GM23338 (cell line): ENCODE measurements around the gene PDE3A. TPM values are rescaled to one million over a fixed set of nuclear protein-coding genes. Genes with fewer than 3 reads are reported as not detected.

ENCODE experiments used
- ATAC-seq: fragments of 200-7000 bp; cut with Tn5 transposase; 3 replicates; pipeline ENCODE4 v1.9.1; 2020
- DNase-seq: peaks from one replicate; pipeline ENCODE4 v3.0.0-alpha.2; 2015; ENCODE audit warnings: low spot score
- H2AFZ ChIP-seq: fragments of 200-600 bp; sonication (generic); 2 replicates; pipeline ENCODE4 v1.8.0; 2016; ENCODE audit warnings: antibody characterized with exemption, mild to moderate bottlenecking, moderate library complexity
- H3F3A ChIP-seq: fragments of 200-600 bp; sonication (generic); replicated peaks from 2 replicates; pipeline ENCODE4 v1.8.0; 2017; ENCODE audit warnings: antibody characterized with exemption, mixed run types, low read depth
- H3K27ac ChIP-seq: fragments of 200-600 bp; sonication (generic); 2 replicates; pipeline ENCODE4 v1.6.1; 2016; ENCODE audit warnings: low read depth
- H3K27me3 ChIP-seq: fragments of 200-600 bp; sonication (generic); 2 replicates; pipeline ENCODE4 v1.8.0; 2016; ENCODE audit warnings: mild to moderate bottlenecking, mixed run types, moderate library complexity; ENCODE audit not compliant: insufficient read depth
- H3K36me3 ChIP-seq: fragments of 200-600 bp; sonication (generic); 2 replicates; pipeline ENCODE4 v1.8.0; 2016; ENCODE audit warnings: mild to moderate bottlenecking; ENCODE audit not compliant: insufficient read depth
- H3K4me1 ChIP-seq: fragments of 200-600 bp; sonication (generic); 2 replicates; pipeline ENCODE4 v1.8.0; 2016; ENCODE audit warnings: mild to moderate bottlenecking, moderate library complexity; ENCODE audit not compliant: insufficient read depth
- H3K4me2 ChIP-seq: fragments of 200-600 bp; sonication (generic); 2 replicates; pipeline ENCODE4 v1.7.1; 2017; ENCODE audit warnings: mixed run types
- H3K4me3 ChIP-seq: fragments of 200-600 bp; sonication (generic); 2 replicates; pipeline ENCODE4 v1.6.1; 2016; ENCODE audit warnings: mixed run types
- H3K79me2 ChIP-seq: fragments of 200-600 bp; sonication (generic); replicated peaks from 2 replicates; pipeline ENCODE4 v1.8.0; 2017; ENCODE audit warnings: mild to moderate bottlenecking; ENCODE audit not compliant: insufficient read depth
- H3K9me2 ChIP-seq: fragments of 200-600 bp; sonication (generic); 2 replicates; pipeline ENCODE4 v1.8.0; 2017; ENCODE audit not compliant: insufficient read depth
- H4K20me1 ChIP-seq: fragments of 200-600 bp; sonication (generic); replicated peaks from 2 replicates; pipeline ENCODE4 v1.8.0; 2017; ENCODE audit warnings: mild to moderate bottlenecking; ENCODE audit not compliant: insufficient read depth
- H3K27ac Mint-ChIP-seq: 2 replicates; pipeline ENCODE4 v1.8.0; 2020; ENCODE audit warnings: inconsistent platforms, mild to moderate bottlenecking, moderate library complexity, mixed read lengths
- H3K27me3 Mint-ChIP-seq: 3 replicates; pipeline ENCODE4 v1.8.0; 2022; ENCODE audit warnings: low read depth, mild to moderate bottlenecking, moderate library complexity, mixed read lengths, inconsistent platforms; ENCODE audit not compliant: insufficient read depth, poor library complexity
- H3K36me3 Mint-ChIP-seq: 3 replicates; pipeline ENCODE4 v1.8.0; 2021; ENCODE audit warnings: low read depth, mild to moderate bottlenecking, inconsistent platforms, moderate library complexity, mixed read lengths
- H3K4me1 Mint-ChIP-seq: 3 replicates; pipeline ENCODE4 v1.8.0; 2020; ENCODE audit warnings: mild to moderate bottlenecking, inconsistent platforms, mixed read lengths
- H3K4me3 Mint-ChIP-seq: 3 replicates; pipeline ENCODE4 v1.8.0; 2021; ENCODE audit warnings: moderate library complexity, mild to moderate bottlenecking, inconsistent platforms, mixed read lengths
- H3K9me3 Mint-ChIP-seq: 3 replicates; pipeline ENCODE4 v1.8.0; 2020; ENCODE audit warnings: moderate library complexity, mild to moderate bottlenecking, inconsistent platforms, mixed read lengths
- CREB1 ChIP-seq: fragments of 250-450 bp; sonication (Bioruptor Pico); IDR thresholded peaks from 2 replicates; pipeline ENCODE4 v1.5.0; 2020; ENCODE audit warnings: low read depth, mild to moderate bottlenecking, moderate library complexity
- ETS1 ChIP-seq: IDR thresholded peaks from 2 replicates; pipeline ENCODE4 v1.6.1; 2016; ENCODE audit warnings: antibody characterized with exemption
- EZH2 ChIP-seq: fragments of 200-600 bp; sonication (generic); IDR thresholded peaks from one replicate; pipeline ENCODE4 v1.8.0; 2017; ENCODE audit warnings: antibody characterized with exemption, mild to moderate bottlenecking, low read depth; ENCODE audit not compliant: unreplicated experiment
- EZH2phosphoT487 ChIP-seq: fragments of 200-600 bp; sonication (generic); IDR thresholded peaks from one replicate; pipeline ENCODE4 v1.8.1; 2018; ENCODE audit warnings: antibody characterized with exemption; ENCODE audit not compliant: unreplicated experiment
- NANOG ChIP-seq: IDR thresholded peaks from 2 replicates; pipeline ENCODE4 v1.6.1; 2016; ENCODE audit warnings: antibody characterized with exemption, borderline replicate concordance
- POLR2AphosphoS5 ChIP-seq: IDR thresholded peaks from 2 replicates; pipeline ENCODE4 v1.6.1; 2016; ENCODE audit warnings: antibody characterized with exemption, low read depth
- REST ChIP-seq: IDR thresholded peaks from one replicate; pipeline ENCODE4 v1.6.1; 2018; ENCODE audit warnings: antibody characterized with exemption; ENCODE audit not compliant: unreplicated experiment
- ZNF114 ChIP-seq: fragments of 250-450 bp; sonication (Bioruptor Pico); IDR thresholded peaks from 2 replicates; pipeline ENCODE4 v1.5.0; 2020; ENCODE audit warnings: mild to moderate bottlenecking, moderate library complexity
- ZNF331 ChIP-seq: fragments of 250-450 bp; sonication (Bioruptor Pico); IDR thresholded peaks from 2 replicates; pipeline ENCODE4 v1.5.0; 2020; ENCODE audit warnings: low read depth, mild to moderate bottlenecking, moderate library complexity
- ZNF462 ChIP-seq: fragments of 250-450 bp; sonication (Bioruptor Pico); IDR thresholded peaks from 2 replicates; pipeline ENCODE4 v1.5.0; 2020; ENCODE audit warnings: mild to moderate bottlenecking, moderate library complexity
- polyA plus RNA-seq: library from polyadenylated mRNA; unstranded; fragments of >200 nt; fragmentation: Nextera tagmentation; extraction: Ambion mirVana; gene quantifications from 2 replicates; pipeline ENCODE4 v1.2.1, GENCODE V29; 2016
- total RNA-seq: library from RNA; depleted of rRNA; stranded (reverse); fragments of >200 nt; shearing (Covaris generic); gene quantifications from 2 replicates; pipeline ENCODE4 v1.2.3, GENCODE V29; 2014

PDE3A gene
- total and polyA plus RNA-seq, 2 experiments from 2014 or later = 2.7 to 9.2 TPM

GRCh38 chr12:20513189-20513588 is 144.9 kb downstream of the PDE3A start (continued):
- TF ChIP-seq ETS1 = no peak

DNA sequence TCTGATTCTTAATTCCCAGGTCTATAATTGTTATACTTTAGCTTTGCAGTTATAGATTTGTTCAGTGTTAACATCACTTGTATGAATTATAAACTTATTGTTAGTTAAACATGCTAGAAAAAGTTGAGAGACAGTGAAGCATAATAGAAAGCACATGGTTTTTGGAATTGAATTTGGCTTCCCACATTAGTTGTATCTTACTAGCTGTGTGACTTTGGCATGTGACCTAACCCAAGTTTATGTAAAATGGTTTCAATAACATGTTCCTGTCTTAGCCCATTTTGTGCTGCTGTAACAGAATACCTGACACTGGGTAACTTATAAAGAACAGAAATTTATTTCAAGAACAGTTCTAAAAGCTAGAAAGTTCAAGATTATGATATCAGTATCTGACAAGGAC is 146.3 kb downstream of the PDE3A start:
- H3K27ac ChIP-seq = no peak overlapping the region
- no peak for ATAC-seq
- H3K4me1 Mint-ChIP-seq = no peaks in the 10 kb centered on the region
- no peak for TF ChIP-seq REST
- H3K79me2 ChIP-seq = no peaks in the 10 kb centered on the region
- no peaks in the 10 kb centered on the region for H4K20me1 ChIP-seq
- no peaks in the 10 kb centered on the region for H3K27me3 ChIP-seq
- no peak for DNase-seq
- H3K27me3 Mint-ChIP-seq = no peaks in the 10 kb centered on the region
- H3K36me3 Mint-ChIP-seq = no peaks in the 10 kb centered on the region
- no peak overlapping the region for H3K4me3 ChIP-seq
- no peak overlapping the region for H3K27ac Mint-ChIP-seq
- H3K4me2 ChIP-seq = no peak overlapping the region
- no peaks in the 10 kb centered on the region for H3K9me3 Mint-ChIP-seq
- no peaks in the 10 kb centered on the region; the same call in 1 of the 2 replicates for H3K4me1 ChIP-seq
- H3F3A ChIP-seq = no peaks in the 10 kb centered on the region
- H3K4me3 Mint-ChIP-seq = no peak overlapping the region
- H3K9me2 ChIP-seq = no peaks in the 10 kb centered on the region
- no peaks in the 10 kb centered on the region for H3K36me3 ChIP-seq
- no peak overlapping the region for H2AFZ ChIP-seq

DNA sequence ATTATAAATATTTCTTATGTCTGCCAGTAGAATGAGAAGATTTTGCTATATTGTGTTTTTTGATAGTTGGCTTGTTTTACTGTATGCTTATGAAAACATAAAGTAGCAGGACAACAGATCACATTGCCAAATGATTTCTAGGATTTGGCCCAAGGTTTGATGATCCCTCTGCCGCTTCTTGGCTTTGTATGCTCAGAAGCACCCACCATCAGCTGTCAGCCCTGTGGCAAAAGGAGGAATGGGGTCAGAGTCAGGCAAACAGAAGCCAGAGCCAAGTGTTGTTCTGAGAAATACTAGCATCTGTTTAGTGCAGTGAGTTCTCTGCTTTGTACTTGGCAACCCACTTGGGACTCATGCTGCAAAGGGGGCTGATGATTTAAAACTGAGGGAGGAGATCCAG is 152.2 kb downstream of the PDE3A start:
- ATAC-seq = no peak
- no peaks in the 10 kb centered on the region for H3F3A ChIP-seq
- H3K27ac Mint-ChIP-seq = no peak overlapping the region
- no peak for TF ChIP-seq CREB1
- no peak for TF ChIP-seq EZH2
- no peak for TF ChIP-seq POLR2AphosphoS5
- TF ChIP-seq ZNF331 (CRISPR knock-in tag) = no peak
- no peak for TF ChIP-seq EZH2phosphoT487
- no peak for TF ChIP-seq ZNF462 (CRISPR knock-in tag)
- no peak for TF ChIP-seq NANOG
- no peak for TF ChIP-seq ZNF114

More for the DNA sequence above, 152.2 kb downstream of the PDE3A start:
- Mint-ChIP-seq H3K9me3 (peaks cover 5% of the 10 kb centered on the region; the same call in 1 of the 3 replicates), H3K27me3 (no peaks in the 10 kb centered on the region), H3K4me1 (peaks cover 25% of the 10 kb centered on the region), H3K4me3 (no peak overlapping the region), H3K36me3 (peaks cover 14% of the 10 kb centered on the region; the same call in 2 of the 3 replicates)
- Histone ChIP-seq H3K36me3 (no peaks in the 10 kb centered on the region), H3K27me3 (no peaks in the 10 kb centered on the region), H3K79me2 (no peaks in the 10 kb centered on the region), H3K4me1 (peaks cover 20% of the 10 kb centered on the region), H3K4me2 (no peak overlapping the region), H3K4me3 (no peak overlapping the region), H3K9me2 (0 out of 2 replicates have a peak, but pooled peaks cover 13% of the 10 kb centered on the region), H3K27ac (no peak overlapping the region), H4K20me1 (no peaks in the 10 kb centered on the region), H2AFZ (no peak overlapping the region)
- no peak for DNase-seq
